Measurements from ENCODE around the gene CLCA4.
"Not testable (repeated sequence)": the region's sequence is repeated elsewhere in the genome, so short reads cannot be mapped to it uniquely, and the experiment has no call there.

CLCA4 gene

DNA sequence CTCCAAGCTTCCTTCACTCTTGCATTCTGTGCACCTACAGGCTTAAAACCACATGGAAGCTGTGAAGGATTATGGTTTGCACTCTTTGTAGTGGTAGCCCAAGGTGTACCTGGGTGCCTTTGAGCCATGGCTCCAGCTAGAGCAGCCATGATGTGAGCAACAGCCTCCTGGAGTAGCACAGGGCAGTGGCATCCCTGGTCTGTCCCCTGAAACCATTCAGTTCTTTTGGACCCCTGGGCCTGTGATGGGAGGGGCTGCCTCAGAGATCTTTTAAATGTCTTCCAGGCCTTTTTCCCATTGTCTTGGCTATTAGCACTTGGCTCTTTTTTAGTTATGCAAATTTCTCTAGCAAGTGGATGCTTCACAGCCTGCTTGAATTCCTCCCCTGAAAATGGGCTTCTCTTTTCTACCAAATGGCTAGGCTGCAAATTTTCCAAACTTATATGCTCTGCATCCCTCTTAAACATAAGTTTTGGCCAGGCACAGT, 47.4 kb downstream of the CLCA4 start:
- DNase-seq (ENCODE audit: low read depth), result no peak
- H3K4me3 ChIP-seq (ENCODE audit: control insufficient read depth, low read depth, low read length), result no peak overlapping the region
- TF ChIP-seq, protein P1, sequence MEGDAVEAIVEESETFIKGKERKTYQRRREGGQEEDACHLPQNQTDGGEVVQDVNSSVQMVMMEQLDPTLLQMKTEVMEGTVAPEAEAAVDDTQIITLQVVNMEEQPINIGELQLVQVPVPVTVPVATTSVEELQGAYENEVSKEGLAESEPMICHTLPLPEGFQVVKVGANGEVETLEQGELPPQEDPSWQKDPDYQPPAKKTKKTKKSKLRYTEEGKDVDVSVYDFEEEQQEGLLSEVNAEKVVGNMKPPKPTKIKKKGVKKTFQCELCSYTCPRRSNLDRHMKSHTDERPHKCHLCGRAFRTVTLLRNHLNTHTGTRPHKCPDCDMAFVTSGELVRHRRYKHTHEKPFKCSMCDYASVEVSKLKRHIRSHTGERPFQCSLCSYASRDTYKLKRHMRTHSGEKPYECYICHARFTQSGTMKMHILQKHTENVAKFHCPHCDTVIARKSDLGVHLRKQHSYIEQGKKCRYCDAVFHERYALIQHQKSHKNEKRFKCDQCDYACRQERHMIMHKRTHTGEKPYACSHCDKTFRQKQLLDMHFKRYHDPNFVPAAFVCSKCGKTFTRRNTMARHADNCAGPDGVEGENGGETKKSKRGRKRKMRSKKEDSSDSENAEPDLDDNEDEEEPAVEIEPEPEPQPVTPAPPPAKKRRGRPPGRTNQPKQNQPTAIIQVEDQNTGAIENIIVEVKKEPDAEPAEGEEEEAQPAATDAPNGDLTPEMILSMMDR (conservative IDR thresholded peaks at IDR 0.05; ENCODE audit: control insufficient read depth, insufficient read depth, low read depth, low read length), result no peak

DNA sequence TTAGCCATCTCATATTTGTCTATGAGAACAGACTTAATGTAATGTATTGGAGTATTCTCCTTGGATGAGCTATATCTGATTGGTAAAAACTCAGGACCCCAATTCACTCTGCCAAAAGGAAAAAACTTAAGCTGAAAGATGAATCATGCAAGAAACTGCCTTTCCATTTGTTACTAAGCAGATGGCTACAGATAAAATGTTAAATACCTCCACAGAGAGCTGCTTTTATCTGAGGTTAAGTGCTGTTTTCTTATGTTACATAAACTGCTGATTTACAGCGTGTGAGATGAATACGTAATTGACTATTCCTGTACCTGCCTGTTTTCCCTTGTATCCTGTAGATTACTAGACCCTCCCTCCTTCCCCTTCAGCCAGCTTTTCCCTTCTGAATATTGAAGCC, 49.3 kb downstream of the CLCA4 start:
- no peak for DNase-seq (ENCODE audit: low read depth)
- no peak overlapping the region for H3K4me3 ChIP-seq (ENCODE audit: control insufficient read depth, low read depth, low read length)
- TF ChIP-seq, protein P1 (conservative IDR thresholded peaks at IDR 0.05; ENCODE audit: control insufficient read depth, insufficient read depth, low read depth, low read length), result no peak

DNA sequence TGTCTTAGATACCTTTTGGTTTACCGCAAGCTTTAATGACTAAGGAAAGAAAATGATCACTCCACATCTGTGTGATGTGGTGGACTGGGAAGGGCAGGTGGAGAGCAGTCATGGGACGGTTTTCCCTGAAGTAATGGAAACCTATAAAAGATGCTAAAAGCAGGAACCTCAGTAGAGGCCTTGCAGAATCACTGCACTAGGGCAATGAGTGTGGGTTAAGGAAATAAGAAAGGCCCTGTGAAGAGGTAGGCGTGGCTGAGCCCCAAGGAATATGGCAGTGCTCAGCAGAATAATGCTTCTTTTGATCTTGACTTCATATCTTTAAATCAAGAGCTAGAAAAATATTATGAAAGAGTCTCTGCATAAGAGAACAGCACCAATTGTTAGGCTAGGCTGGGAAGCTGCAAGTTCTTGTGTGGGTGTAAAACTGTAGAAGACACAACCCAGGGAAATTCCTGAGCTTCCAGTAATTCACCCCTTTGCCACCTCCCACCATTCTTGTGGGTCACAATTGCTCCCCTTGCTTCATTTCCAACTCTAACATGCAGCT, 49.9 kb downstream of the CLCA4 start:
- H3K4me3 ChIP-seq (ENCODE audit: control insufficient read depth, low read depth, low read length), result no peak overlapping the region
- no peak for DNase-seq (ENCODE audit: low read depth)
- TF ChIP-seq, protein P1 (conservative IDR thresholded peaks at IDR 0.05; ENCODE audit: control insufficient read depth, insufficient read depth, low read depth, low read length), result no peak

DNA sequence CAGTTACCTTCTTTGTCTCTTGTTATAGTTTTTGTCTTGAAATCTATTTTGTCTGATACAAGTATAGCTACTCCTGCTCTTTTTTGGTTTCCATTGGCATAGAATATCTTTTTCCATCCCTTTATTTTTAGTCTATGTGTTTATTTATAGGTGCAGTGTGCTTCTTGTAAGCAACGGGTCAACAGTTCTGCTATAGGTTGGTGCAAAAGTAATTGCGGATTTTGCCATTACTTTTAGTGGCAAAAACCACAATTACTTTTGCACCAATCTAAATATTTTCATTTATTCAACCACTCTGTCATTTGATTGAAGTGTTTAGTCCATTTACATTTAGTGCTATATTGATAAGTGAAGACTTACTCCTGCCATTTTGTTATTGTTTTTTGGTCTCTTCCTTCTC, 59.2 kb downstream of the CLCA4 start:
- H3K4me3 ChIP-seq (ENCODE audit: control insufficient read depth, low read depth, low read length); DNase-seq (ENCODE audit: low read depth): not testable (repeated sequence)

DNA sequence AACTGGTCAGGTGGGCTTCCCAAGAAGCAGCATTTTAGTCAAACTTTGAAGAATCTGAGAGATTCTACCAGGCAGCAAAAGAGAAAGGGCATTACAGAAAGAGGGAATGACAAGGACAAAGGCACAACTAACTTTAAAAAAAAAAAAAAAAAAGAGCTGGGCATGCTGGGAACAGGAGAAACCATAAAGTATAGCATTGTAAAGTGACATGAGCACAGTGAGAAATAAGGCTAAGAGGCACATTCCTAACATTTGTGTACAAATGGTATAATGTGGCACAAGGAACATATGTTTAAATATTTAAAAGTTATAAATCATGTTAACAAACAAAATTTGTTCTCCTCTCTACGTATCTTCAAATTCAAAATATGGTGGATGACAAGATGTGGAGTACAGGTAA, 69.6 kb downstream of the CLCA4 start:
- no peak for DNase-seq (ENCODE audit: low read depth)
- H3K4me3 ChIP-seq (ENCODE audit: control insufficient read depth, low read depth, low read length), result no peak overlapping the region
- TF ChIP-seq, protein P1 (conservative IDR thresholded peaks at IDR 0.05; ENCODE audit: control insufficient read depth, insufficient read depth, low read depth, low read length), result no peak

DNA sequence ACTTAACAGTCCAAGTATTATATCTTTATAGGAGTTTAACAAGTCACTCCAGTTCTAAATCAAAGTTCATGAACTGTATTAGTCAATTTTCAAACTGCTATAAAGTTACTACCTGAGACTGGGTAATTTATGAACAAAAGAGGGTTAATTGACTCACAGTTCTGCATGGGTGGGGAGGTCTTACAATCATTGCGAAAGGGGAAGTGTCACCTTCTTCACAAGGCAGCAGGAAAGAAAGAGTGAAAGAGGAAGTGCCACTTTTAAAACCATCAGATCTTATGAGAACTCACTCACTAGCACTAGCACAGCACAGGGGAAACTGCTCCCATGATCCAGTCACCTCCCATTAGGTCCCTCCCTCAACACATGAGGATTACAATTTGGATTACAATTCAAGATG, 70.0 kb downstream of the CLCA4 start:
- no peak overlapping the region for H3K4me3 ChIP-seq (ENCODE audit: control insufficient read depth, low read depth, low read length)
- TF ChIP-seq, protein P1 (conservative IDR thresholded peaks at IDR 0.05; ENCODE audit: control insufficient read depth, insufficient read depth, low read depth, low read length), result no peak
- no peak for DNase-seq (ENCODE audit: low read depth)

DNA sequence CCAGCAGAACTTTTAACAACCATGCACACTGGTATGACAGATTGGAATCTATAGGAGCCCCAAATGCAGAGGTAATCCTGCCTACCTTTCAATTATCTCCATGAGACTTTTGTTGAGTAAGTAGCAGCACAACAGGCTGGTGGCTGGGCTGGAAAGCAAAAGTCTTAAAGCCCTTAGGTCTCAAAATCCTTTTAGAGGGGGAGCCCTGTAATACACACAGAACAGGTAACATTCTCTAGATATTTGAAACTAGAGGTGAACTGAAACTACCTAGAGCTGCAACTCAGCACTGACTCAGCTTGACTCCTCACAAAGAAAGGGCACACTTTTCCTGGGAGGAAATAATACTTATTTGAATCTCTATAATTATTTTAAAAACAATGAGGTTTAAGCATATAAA, 71.5 kb downstream of the CLCA4 start:
- H3K4me3 ChIP-seq (ENCODE audit: control insufficient read depth, low read depth, low read length), result no peak overlapping the region
- TF ChIP-seq, protein P1 (conservative IDR thresholded peaks at IDR 0.05; ENCODE audit: control insufficient read depth, insufficient read depth, low read depth, low read length), result no peak
- no peak for DNase-seq (ENCODE audit: low read depth)

Measured in fibroblast of mammary gland (primary cell).